H1 (cell line): ENCODE results near the gene JOSD1. TPM values are rescaled to one million over a fixed set of nuclear protein-coding genes. Genes with fewer than 3 reads are reported as not detected.
"Not testable (repeated sequence)": the region's sequence is repeated elsewhere in the genome, so short reads cannot be mapped to it uniquely, and the experiment has no call there.

Experiments
- CTCF ChIA-PET: fragments of 300-600 bp; sonication (Branson Sonifier 250); formaldehyde crosslinking; loops from one replicate; lab custom pipeline; 2021; ENCODE audit not compliant: partially characterized antibody; lab: Charles Lee
- POLR2A ChIA-PET: fragments of 300-600 bp; sonication (Branson Sonifier 250); formaldehyde crosslinking; loops from one replicate; lab custom pipeline; 2021; ENCODE audit warnings: inconsistent platforms; ENCODE audit not compliant: partially characterized antibody; lab: Charles Lee
- DNase-seq, 2 experiments: peaks; one replicate each; pipeline versions ENCODE4 v3.0.0 to v3.0.0-alpha.2; 2010 to 2022; ENCODE audit warnings: low spot score in 2 of 2, low read depth in 1 of 2, mixed read lengths in 1 of 2
- FAIRE-seq: peaks from 2 replicates; lab custom pipeline; 2011; peaks lifted over from hg19 to GRCh38; lab: Jason Lieb, UNC
- H2AFZ ChIP-seq: 2 replicates; pipeline ENCODE4 v1.8.1; 2012; ENCODE audit warnings: low read length, inconsistent platforms
- H2AK5ac ChIP-seq: 2 replicates; pipeline ENCODE4 v1.6.1; 2013; ENCODE audit warnings: low read depth, low read length
- H2BK120ac ChIP-seq: replicated peaks from 2 replicates; pipeline ENCODE3; 2013; ENCODE audit warnings: low read depth, low read length, inconsistent platforms
- H2BK12ac ChIP-seq: 2 replicates; pipeline ENCODE4 v1.6.1; 2013; ENCODE audit warnings: low read depth, low read length
- H2BK15ac ChIP-seq: 2 replicates; pipeline ENCODE4 v1.6.1; 2013; ENCODE audit warnings: low read length
- H2BK20ac ChIP-seq: 2 replicates; pipeline ENCODE4 v1.6.1; 2013; ENCODE audit warnings: low read length
- H2BK5ac ChIP-seq: 2 replicates; pipeline ENCODE4 v1.6.1; 2013; ENCODE audit warnings: low read depth, low read length
- H3K14ac ChIP-seq: 2 replicates; pipeline ENCODE4 v1.6.1; 2013; ENCODE audit warnings: inconsistent platforms; ENCODE audit not compliant: insufficient read length
- H3K18ac ChIP-seq: 2 replicates; pipeline ENCODE4 v1.6.1; 2013; ENCODE audit warnings: low read length; ENCODE audit errors: extremely low read depth
- H3K23ac ChIP-seq: 2 replicates; pipeline ENCODE4 v1.6.1; 2013; ENCODE audit warnings: inconsistent platforms; ENCODE audit not compliant: insufficient read length
- H3K23me2 ChIP-seq: 2 replicates; pipeline ENCODE4 v1.6.1; 2013; ENCODE audit warnings: low read depth, low read length
- H3K27ac ChIP-seq: 2 replicates; pipeline ENCODE4 v1.6.1; 2011; ENCODE audit warnings: low read depth, low read length, inconsistent platforms
- H3K27me3 ChIP-seq, 4 experiments: replicated peaks in 1 of 4; 1 replicate in 1 of 4; 2 replicates in 3 of 4; pipeline versions ENCODE4 v1.6.1 to v1.8.1; 2011 to 2013; ENCODE audit warnings: low read length in 3 of 4, mild to moderate bottlenecking in 3 of 4, inconsistent platforms in 2 of 4, mixed read lengths in 2 of 4, moderate library complexity in 1 of 4; ENCODE audit not compliant: control insufficient read depth in 3 of 4, insufficient read depth in 3 of 4; ENCODE audit errors: extremely low read depth in 1 of 4
- H3K36me3 ChIP-seq, 4 experiments: 2 replicates each; pipeline versions ENCODE4 v1.6.1 to v1.8.1; 2011 to 2013; ENCODE audit warnings: mild to moderate bottlenecking in 4 of 4, low read length in 3 of 4, moderate library complexity in 2 of 4, control low read depth in 1 of 4, inconsistent platforms in 1 of 4; ENCODE audit not compliant: insufficient read depth in 4 of 4, control insufficient read depth in 2 of 4
- H3K4ac ChIP-seq: replicated peaks from 2 replicates; pipeline ENCODE3; 2013; ENCODE audit warnings: low read length, low read depth, mixed read lengths, inconsistent platforms; ENCODE audit not compliant: insufficient read length
- H3K4me1 ChIP-seq, 4 experiments: replicated peaks in 1 of 4; 1 replicate in 1 of 4; 2 replicates in 3 of 4; pipeline versions ENCODE4 v1.6.1 to v1.8.1; 2011 to 2013; ENCODE audit warnings: low read length in 3 of 4, inconsistent platforms in 2 of 4, mixed read lengths in 1 of 4; ENCODE audit not compliant: insufficient read depth in 4 of 4, control insufficient read depth in 3 of 4
- H3K4me2 ChIP-seq, 2 experiments: 2 replicates each; pipeline versions ENCODE4 v1.6.1 to v1.8.1; 2011 to 2013; ENCODE audit warnings: low read depth in 2 of 2, low read length in 2 of 2, control low read depth in 1 of 2, inconsistent platforms in 1 of 2, mild to moderate bottlenecking in 1 of 2; ENCODE audit not compliant: insufficient read depth in 1 of 2
- H3K4me3 ChIP-seq, 4 experiments: fragments of 200-600, 300-600 bp in 1 of 4; sonication (generic), shearing (Covaris generic), sonication (Bioruptor Twin) in 1 of 4; 2 replicates each; pipeline versions ENCODE4 v1.5.1 to v1.8.1; 2011 to 2016; ENCODE audit warnings: low read length in 4 of 4, low read depth in 3 of 4, control low read depth in 2 of 4, inconsistent platforms in 2 of 4, mild to moderate bottlenecking in 2 of 4, mixed read lengths in 1 of 4, moderate library complexity in 1 of 4; ENCODE audit not compliant: insufficient read depth in 2 of 4; ENCODE audit errors: extremely low read depth in 1 of 4
- H3K56ac ChIP-seq: replicated peaks from 2 replicates; pipeline ENCODE3; 2013; ENCODE audit warnings: low read depth, mild to moderate bottlenecking, mixed read lengths, low read length, inconsistent platforms; ENCODE audit not compliant: insufficient read length
- H3K79me1 ChIP-seq: 2 replicates; pipeline ENCODE4 v1.6.1; 2013; ENCODE audit warnings: low read depth, low read length, control low read depth
- H3K79me2 ChIP-seq, 2 experiments: 2 replicates each; pipeline versions ENCODE4 v1.6.1 to v1.8.1; 2012 to 2013; ENCODE audit warnings: low read length in 2 of 2, mild to moderate bottlenecking in 2 of 2, inconsistent platforms in 1 of 2; ENCODE audit not compliant: insufficient read depth in 2 of 2, control insufficient read depth in 1 of 2
- H3K9ac ChIP-seq, 4 experiments: replicated peaks in 1 of 4; 1 replicate in 1 of 4; 2 replicates in 3 of 4; pipeline versions ENCODE4 v1.6.1 to v1.8.1; 2011 to 2013; ENCODE audit warnings: low read depth in 3 of 4, low read length in 3 of 4, control low read depth in 2 of 4, mild to moderate bottlenecking in 2 of 4, moderate library complexity in 2 of 4, inconsistent platforms in 1 of 4; ENCODE audit errors: extremely low read depth in 1 of 4
- H3K9me3 ChIP-seq, 2 experiments: 2 replicates each; pipeline versions ENCODE4 v1.6.1 to v1.8.1; 2012 to 2013; ENCODE audit warnings: mild to moderate bottlenecking in 2 of 2, moderate library complexity in 2 of 2, control low read depth in 1 of 2, inconsistent platforms in 1 of 2, low read depth in 1 of 2, low read length in 1 of 2, mixed read lengths in 1 of 2; ENCODE audit not compliant: insufficient read depth in 2 of 2
- H4K20me1 ChIP-seq, 2 experiments: replicated peaks in 1 of 2; 2 replicates each; pipeline versions ENCODE3 to v1.8.1; 2011 to 2013; ENCODE audit warnings: inconsistent platforms in 2 of 2, low read length in 2 of 2, mild to moderate bottlenecking in 1 of 2; ENCODE audit not compliant: insufficient read depth in 2 of 2, control insufficient read depth in 1 of 2
- H4K5ac ChIP-seq: 2 replicates; pipeline ENCODE4 v1.6.1; 2013; ENCODE audit warnings: low read length, low read depth, mixed read lengths, inconsistent platforms; ENCODE audit not compliant: insufficient read length
- H4K8ac ChIP-seq: 2 replicates; pipeline ENCODE4 v1.8.0; 2013; ENCODE audit warnings: mild to moderate bottlenecking, moderate library complexity, low read length, inconsistent platforms; ENCODE audit not compliant: insufficient read depth; ENCODE audit errors: extremely low read depth
- H4K91ac ChIP-seq: replicated peaks from 2 replicates; pipeline ENCODE3; 2013; ENCODE audit warnings: low read length, mixed read lengths, inconsistent platforms; ENCODE audit not compliant: insufficient read length
- WGBS, 2 experiments: shearing (Covaris generic) in 1 of 2; methylation state at CpG; one replicate each; pipeline versions ENCODE4 v1.1.6 to v1.1.7; 2013 to 2015; ENCODE audit warnings: low lambda C conversion rate in 2 of 2, mixed read lengths in 2 of 2, inconsistent platforms in 1 of 2, low coverage in 1 of 2, missing lambda C conversion rate in 1 of 2; ENCODE audit not compliant: insufficient replicate concordance in 2 of 2, insufficient coverage in 1 of 2, insufficient read length in 1 of 2; ENCODE audit errors: extremely low coverage in 1 of 2, missing lambda C conversion rate in 1 of 2; 5-methylcytosine and 5-hydroxymethylcytosine counted together
- polyA plus RNA-seq, 7 experiments: library from polyadenylated mRNA; depleted of rRNA in 3 of 7; stranded (reverse) in 5 of 7; unstranded in 2 of 7; fragments of >200 nt in 5 of 7; fragments of 200-250 nt in 2 of 7; gene quantifications; 1 replicate in 5 of 7; 2 replicates in 1 of 7; 4 replicates in 1 of 7; pipeline versions ENCODE4 v1.2.1 to v1.2.3, GENCODE V29; 2011 to 2013; ENCODE audit warnings: missing spikeins in 2 of 7, mixed read lengths in 2 of 7
- total RNA-seq: library from RNA; stranded (reverse); fragmentation: NEBNext Ultra II Directional; extraction: Animal tissue kit (Norgen Biotek cat#: 25700); gene quantifications from 2 replicates; pipeline ENCODE4 v1.2.1, GENCODE V29; 2021

The JOSD1 gene
- total and polyA plus RNA-seq, 2 of the 8 experiments (the other 6 are each of a cell fraction or from before 2014, with no cell fraction given), result 18.4 to 20.2 TPM

GRCh38 chr22:38644245-38644644 is 56.5 kb downstream of the JOSD1 start:
- H3K79me2 ChIP-seq, H2BK120ac ChIP-seq, H3K23ac ChIP-seq, DNase-seq, H3K18ac ChIP-seq, POLR2A ChIA-PET, H4K8ac ChIP-seq, H3K4ac ChIP-seq, H2BK12ac ChIP-seq, H3K4me2 ChIP-seq, H3K9me3 ChIP-seq, H4K20me1 ChIP-seq, H3K36me3 ChIP-seq, H2BK15ac ChIP-seq, H2BK5ac ChIP-seq, H2BK20ac ChIP-seq, H3K27me3 ChIP-seq, H3K14ac ChIP-seq, H4K91ac ChIP-seq, H3K56ac ChIP-seq, H3K4me3 ChIP-seq, CTCF ChIA-PET, H4K5ac ChIP-seq, H3K79me1 ChIP-seq, H2AFZ ChIP-seq, H3K27ac ChIP-seq, H3K4me1 ChIP-seq, H3K23me2 ChIP-seq, H3K9ac ChIP-seq, H2AK5ac ChIP-seq: not testable (repeated sequence)
- FAIRE-seq, result peak; percentile 99
- WGBS, 2 experiments, result 92% methylated on average over 5 of the region's 5 CpGs; no CpG with 5 or more reads in 1 of the 2 experiments
